HEK293T (cell line): ENCODE results near the gene EYA3.

Experiments
- ARNT ChIP-seq: fragments of 450-650 bp; IDR thresholded peaks from 2 replicates; pipeline ENCODE4 v1.6.1; 2017; ENCODE audit warnings: mild to moderate bottlenecking
- BHLHE40 ChIP-seq: fragments of 450-650 bp; IDR thresholded peaks from 2 replicates; pipeline ENCODE4 v1.6.1; 2016; ENCODE audit warnings: mild to moderate bottlenecking, moderate library complexity, borderline replicate concordance
- CTBP1 ChIP-seq: fragments of 450-650 bp; IDR thresholded peaks from 2 replicates; pipeline ENCODE4 v1.6.1; 2016; ENCODE audit warnings: borderline replicate concordance
- ELF4 ChIP-seq: fragments of 450-650 bp; IDR thresholded peaks from 2 replicates; pipeline ENCODE4 v1.6.1; 2017; ENCODE audit warnings: antibody characterized with exemption
- FOXA1 ChIP-seq: fragments of 450-650 bp; IDR thresholded peaks from 2 replicates; pipeline ENCODE4 v1.6.1; 2016; ENCODE audit warnings: mild to moderate bottlenecking
- FOXK2 ChIP-seq: fragments of 450-650 bp; IDR thresholded peaks from 2 replicates; pipeline ENCODE4 v1.6.1; 2016; ENCODE audit warnings: mild to moderate bottlenecking
- FOXM1 ChIP-seq: fragments of 450-650 bp; IDR thresholded peaks from 2 replicates; pipeline ENCODE4 v1.6.1; 2017; ENCODE audit warnings: mild to moderate bottlenecking, borderline replicate concordance
- HDGF ChIP-seq: fragments of 450-650 bp; IDR thresholded peaks from 2 replicates; pipeline ENCODE4 v1.6.1; 2017; ENCODE audit warnings: antibody characterized with exemption, borderline replicate concordance
- L3MBTL2 ChIP-seq: fragments of 450-650 bp; conservative IDR thresholded peaks from 2 replicates; pipeline ENCODE4 v1.6.1; 2016; ENCODE audit warnings: mild to moderate bottlenecking
- NFRKB ChIP-seq: fragments of 450-650 bp; IDR thresholded peaks from 2 replicates; pipeline ENCODE4 v1.6.1; 2016; ENCODE audit warnings: mild to moderate bottlenecking, moderate library complexity
- SP1 ChIP-seq: fragments of 450-650 bp; IDR thresholded peaks from 2 replicates; pipeline ENCODE4 v1.6.1; 2017
- SUZ12 ChIP-seq: fragments of 450-650 bp; IDR thresholded peaks from 2 replicates; pipeline ENCODE4 v1.6.1; 2016; ENCODE audit warnings: mild to moderate bottlenecking
- TF ChIP-seq, protein P1 (sequence below): fragments of 450-650 bp; IDR thresholded peaks from 2 replicates; pipeline ENCODE4 v1.6.1; 2016

DNA sequence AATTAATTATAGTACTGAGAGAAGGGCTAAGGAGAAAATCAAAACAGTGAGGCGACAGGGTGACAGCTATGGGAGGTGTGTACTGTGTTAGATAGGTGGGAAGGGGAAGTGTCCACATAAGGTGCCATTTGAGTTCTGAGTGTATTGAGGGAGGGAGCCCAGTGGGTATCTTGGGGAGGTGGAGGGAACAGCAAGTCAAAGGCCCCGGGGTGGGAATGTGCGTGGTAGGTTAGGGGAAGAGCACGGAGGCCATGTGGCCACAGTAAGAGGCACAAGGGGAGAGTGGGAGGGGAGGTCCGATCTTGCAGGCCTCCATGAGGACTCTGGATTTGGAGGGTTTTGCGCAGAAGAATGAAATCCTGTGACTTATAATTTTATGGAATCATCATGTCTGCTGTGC lies 131.6 kb downstream of the EYA3 start:
- TF ChIP-seq ELF4 (no peak), L3MBTL2 (no peak), FOXK2 (no peak), SUZ12 (no peak), CTBP1 (no peak), ARNT (no peak), FOXM1 (no peak), SP1 (no peak), NFRKB (no peak), HDGF (no peak), BHLHE40 (no peak), FOXA1 (no peak)
- TF ChIP-seq, protein P1, sequence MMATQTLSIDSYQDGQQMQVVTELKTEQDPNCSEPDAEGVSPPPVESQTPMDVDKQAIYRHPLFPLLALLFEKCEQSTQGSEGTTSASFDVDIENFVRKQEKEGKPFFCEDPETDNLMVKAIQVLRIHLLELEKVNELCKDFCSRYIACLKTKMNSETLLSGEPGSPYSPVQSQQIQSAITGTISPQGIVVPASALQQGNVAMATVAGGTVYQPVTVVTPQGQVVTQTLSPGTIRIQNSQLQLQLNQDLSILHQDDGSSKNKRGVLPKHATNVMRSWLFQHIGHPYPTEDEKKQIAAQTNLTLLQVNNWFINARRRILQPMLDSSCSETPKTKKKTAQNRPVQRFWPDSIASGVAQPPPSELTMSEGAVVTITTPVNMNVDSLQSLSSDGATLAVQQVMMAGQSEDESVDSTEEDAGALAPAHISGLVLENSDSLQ: no peak
